SU-DHL-6 (cell line): ENCODE results near the gene RAD51C.

Experiments used
- CTCF ChIP-seq: fragments of 200-600 bp; sonication (generic); IDR thresholded peaks from one replicate; pipeline ENCODE4 v1.5.1; 2017; ENCODE audit warnings: antibody characterized with exemption, mild to moderate bottlenecking, low read length, moderate library complexity; ENCODE audit not compliant: insufficient read depth, poor library complexity, severe bottlenecking
- EZH2phosphoT487 ChIP-seq: fragments of 200-600 bp; sonication (generic), shearing (Covaris generic); conservative IDR thresholded peaks from 2 replicates; pipeline ENCODE4 v1.6.1; 2018; ENCODE audit warnings: mild to moderate bottlenecking, antibody characterized with exemption, low read length, moderate library complexity, mixed read lengths

- TF ChIP-seq CTCF, result no peak
- no peak for TF ChIP-seq EZH2phosphoT487
These were observed 62.8 kb downstream of the RAD51C start for GRCh38 chr17:58755269-58755576.
